ENCODE measurements around the gene LZTR1.
"Not testable (repeated sequence)": the region's sequence is repeated elsewhere in the genome, so short reads cannot be mapped to it uniquely, and the experiment has no call there.

Gene LZTR1

GRCh38 chr22:20965888-20966855 is 15.9 kb upstream of the LZTR1 start:
- DNase-seq (ENCODE audit: low spot score), result no peak

DNA sequence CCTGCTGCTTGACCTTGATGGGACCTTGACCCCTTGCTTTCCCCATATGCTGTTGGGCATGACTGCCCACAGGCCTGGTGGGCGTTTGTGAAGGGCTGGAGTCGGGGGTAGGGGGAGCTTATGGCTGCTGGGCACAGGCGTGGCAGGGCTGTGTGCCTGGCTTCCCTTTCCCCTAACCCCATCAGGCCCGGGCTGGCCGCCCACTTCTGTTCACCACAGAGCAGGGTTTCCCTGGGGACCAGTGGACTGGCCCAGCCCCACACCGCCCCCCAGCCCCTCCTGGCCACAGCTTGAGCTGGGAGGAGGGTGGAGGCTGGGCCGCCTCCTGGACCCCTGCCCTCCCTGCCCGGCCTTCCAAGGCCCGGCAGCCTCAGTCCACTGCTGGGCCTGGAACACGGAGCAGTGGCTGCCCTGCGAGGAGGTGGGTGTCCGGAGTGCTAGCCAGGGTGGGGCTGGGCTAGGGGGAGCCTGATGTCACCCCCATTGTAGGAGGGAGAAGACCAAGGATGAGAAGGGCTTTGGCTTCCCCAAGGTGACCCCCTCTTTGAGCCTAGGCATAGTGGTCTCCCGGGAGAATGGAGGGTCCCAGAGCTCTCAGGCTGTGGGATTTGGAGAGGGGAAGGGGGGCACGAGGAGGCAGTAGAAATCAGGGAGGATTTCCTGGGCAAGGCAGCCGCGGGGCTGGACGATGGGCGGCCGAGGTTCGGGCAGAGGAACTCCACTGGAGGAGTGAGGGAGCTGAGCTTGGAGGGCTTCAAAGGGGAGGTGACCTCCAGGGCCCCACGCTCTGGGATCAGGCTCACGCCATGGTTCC is 15.0 kb upstream of the LZTR1 start, which contains the start of gene AIFM3:
AIFM3 (plus strand) TSS at position 373 of the 814 bp plus-strand sequence. CDS start 690 bp downstream, outside the sequence.
- no peak for DNase-seq (ENCODE audit: low spot score)

- DNase-seq (ENCODE audit: low spot score), result no peak
Measured at GRCh38 chr22:20967697-20968211, 14.3 kb upstream of the LZTR1 start.

GRCh38 chr22:20968281-20968977 is 13.7 kb upstream of the LZTR1 start:
- no peak for DNase-seq (ENCODE audit: low spot score)

- DNase-seq (ENCODE audit: low spot score), result no peak
Measured at GRCh38 chr22:20970939-20971657, 11.0 kb upstream of the LZTR1 start.

- DNase-seq (ENCODE audit: low spot score), result not testable (repeated sequence)
Measured at GRCh38 chr22:20972014-20972694, 9.9 kb upstream of the LZTR1 start.

DNA sequence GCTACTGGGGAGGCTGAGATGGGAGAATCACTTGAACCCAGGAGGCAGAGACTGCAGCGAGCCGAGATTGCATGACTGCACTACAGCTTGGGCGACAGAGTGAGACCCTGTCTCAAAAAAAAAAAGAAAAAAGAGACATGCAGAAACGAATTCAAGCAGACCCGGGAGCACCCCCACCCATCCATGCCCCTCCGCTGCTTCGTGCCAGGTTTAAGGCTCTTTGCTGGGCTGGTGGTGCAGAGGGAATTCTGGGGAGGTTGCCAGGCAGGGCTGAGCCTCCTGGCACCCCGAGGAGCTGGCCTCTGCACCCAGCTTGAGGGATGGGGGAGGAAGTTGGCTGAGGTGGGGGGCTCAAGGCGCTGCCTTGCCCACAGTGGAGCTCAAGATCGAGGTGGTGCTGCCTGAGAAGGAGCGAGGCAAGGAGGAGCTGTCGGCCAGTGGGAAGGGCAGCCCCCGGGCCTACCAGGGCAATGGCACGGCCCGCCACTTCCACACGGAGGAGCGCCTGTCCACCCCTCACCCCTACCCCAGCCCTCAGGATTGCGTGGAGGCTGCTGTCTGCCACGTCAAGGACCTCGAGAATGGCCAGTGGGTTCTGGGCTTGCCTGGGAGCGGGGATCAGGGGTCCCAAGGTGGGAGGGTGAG is 9.0 kb upstream of the LZTR1 start:
- DNase-seq (ENCODE audit: low spot score), result no peak

- no peak for DNase-seq (ENCODE audit: low spot score)
Measured at GRCh38 chr22:20973634-20974286, 8.3 kb upstream of the LZTR1 start.

GRCh38 chr22:20974336-20974955 is 7.7 kb upstream of the LZTR1 start:
- DNase-seq (ENCODE audit: low spot score), result no peak

- DNase-seq (ENCODE audit: low spot score), result no peak
Measured at GRCh38 chr22:20975541-20976290, 6.4 kb upstream of the LZTR1 start.

DNA sequence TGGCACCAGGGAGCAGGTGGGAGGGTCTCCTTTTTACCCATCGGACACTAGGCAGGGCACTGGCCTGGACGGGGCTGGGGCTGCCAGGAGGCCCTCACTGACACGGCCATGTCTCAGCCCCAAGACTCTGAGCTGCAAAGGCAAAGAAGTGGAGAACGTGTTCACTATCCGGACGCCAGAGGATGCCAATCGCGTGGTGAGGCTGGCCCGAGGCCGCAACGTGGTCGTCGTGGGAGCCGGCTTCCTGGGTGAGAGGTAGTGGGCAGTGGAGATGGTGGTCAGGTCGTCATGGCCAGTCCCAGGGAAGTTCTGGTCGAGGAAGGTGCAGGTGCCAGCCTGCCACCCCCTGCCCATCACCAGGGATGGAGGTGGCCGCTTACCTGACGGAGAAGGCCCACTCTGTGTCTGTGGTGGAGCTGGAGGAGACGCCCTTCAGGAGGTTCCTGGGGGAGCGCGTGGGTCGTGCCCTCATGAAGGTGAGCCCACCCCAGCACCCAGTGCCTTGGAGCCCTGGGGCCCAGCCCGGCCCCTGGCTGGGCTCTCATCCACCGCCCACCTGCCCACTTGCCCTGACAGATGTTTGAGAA is 5.7 kb upstream of the LZTR1 start:
- no peak for DNase-seq (ENCODE audit: low spot score)

DNA sequence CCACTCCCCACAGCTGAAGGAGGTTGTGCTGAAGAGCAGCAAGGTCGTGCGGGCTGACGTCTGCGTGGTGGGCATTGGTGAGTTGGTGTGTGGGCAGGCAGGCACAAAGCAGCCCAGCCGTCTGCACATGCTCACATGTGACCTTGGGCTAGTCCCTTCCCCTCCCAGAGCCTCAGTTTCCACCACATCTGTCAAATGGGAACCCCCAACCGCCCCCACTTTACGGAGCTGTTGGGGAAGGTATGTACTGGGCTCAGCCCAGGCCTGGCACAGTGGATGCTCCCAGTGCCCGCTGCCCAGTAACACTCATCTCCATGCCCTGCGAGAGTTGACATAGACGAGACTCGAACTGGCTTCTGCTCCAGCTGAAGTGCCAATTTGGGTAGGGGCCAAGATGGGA is 5.1 kb upstream of the LZTR1 start:
- no peak for DNase-seq (ENCODE audit: low spot score)

DNA sequence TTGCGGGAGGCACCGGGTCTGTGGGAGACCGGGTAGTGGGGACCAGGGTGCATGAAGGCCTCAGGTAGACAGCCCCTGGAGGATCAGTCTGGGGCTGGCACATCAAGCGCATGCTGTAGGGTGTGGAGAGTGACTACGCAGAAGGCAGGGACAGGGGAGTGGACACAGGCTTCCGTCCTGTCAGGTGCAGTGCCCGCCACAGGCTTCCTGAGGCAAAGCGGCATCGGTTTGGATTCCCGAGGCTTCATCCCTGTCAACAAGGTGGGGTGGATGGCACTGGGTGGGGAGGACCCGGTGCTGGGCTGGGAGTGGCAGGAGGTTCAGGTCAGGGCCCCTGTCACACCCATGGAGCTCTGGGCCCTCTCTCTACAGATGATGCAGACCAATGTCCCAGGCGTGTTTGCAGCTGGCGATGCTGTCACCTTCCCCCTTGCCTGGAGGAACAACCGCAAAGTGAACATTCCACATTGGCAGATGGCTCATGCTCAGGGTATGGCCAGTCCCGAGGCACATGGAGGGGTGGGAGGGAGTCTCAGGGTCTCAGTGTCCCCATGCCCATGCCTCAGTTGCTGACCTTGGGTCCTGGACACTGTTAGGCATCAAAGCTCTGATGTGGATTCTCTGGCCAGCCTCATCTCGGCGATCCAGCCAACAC is 4.5 kb upstream of the LZTR1 start:
- DNase-seq (ENCODE audit: low spot score), result no peak

DNA sequence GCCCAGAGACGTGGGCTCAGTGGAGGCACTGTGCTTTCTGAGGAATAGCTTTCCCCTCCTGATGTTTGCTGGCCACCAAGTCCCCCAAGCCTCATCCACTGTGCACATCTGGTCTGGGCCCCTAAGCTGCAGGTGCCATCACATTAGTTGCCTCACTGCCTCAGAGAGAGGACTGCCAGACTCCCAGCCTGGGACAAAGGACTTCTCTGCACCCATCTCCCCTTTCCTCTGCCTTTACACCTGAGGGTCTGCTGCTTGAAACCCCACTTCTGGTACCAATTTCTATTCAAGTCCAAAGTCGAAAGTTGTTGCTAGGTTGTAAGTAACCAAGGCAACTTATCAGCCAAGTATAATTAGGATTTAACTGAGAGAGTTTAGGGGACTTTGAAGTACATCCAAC is 3.7 kb upstream of the LZTR1 start:
- DNase-seq (ENCODE audit: low spot score), result no peak

DNA sequence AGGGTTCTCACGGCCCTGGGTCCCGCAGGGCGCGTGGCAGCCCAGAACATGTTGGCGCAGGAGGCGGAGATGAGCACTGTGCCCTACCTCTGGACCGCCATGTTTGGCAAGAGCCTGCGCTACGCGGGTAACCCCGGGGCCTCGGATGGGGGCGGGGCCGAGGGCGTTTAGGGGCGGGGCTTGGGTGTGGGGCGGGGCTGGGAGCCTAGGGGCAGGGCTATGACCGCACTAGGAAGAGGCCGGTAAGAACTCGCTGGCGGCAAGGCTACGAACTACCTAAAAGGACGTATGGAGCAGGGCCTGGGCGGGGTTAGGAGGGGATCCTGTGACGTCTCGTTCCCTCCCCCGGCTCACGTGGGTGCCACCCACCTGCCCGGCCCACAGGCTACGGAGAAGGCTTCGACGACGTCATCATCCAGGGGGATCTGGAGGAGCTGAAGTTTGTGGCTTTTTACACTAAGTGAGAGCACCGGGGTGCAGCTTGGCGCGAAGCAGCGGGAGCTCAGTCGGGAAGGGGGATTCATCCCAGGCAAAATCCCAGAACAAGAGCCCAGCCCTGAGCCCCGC is 2.8 kb upstream of the LZTR1 start:
- no peak for DNase-seq (ENCODE audit: low spot score)

GRCh38 chr22:20979940-20980453 is 2.1 kb upstream of the LZTR1 start:
- no peak for DNase-seq (ENCODE audit: low spot score)

- no peak for DNase-seq (ENCODE audit: low spot score)
Measured at GRCh38 chr22:20980523-20980922, 1.6 kb upstream of the LZTR1 start.
